ENCODE data around the gene ARID2.

- TF ChIP-seq EZH2phosphoT487 (IDR thresholded peaks at IDR 0.05; ENCODE audit: borderline replicate concordance, low read depth, low read length) (no peak), CTCF (conservative IDR thresholded peaks at IDR 0.05; ENCODE audit: low read length) (no peak)
Observed at GRCh38 chr12:45705404-45705803, 24.1 kb upstream of the ARID2 start.

Data from OCI-LY7 (cell line).